IMR-90 (cell line): ENCODE measurements around the gene PUS3. TPM values are rescaled to one million over a fixed set of nuclear protein-coding genes. Genes with fewer than 3 reads are reported as not detected.

Experiments
- ATAC-seq: fragments of 200-7000 bp; cut with Tn5 transposase; 2 replicates; pipeline ENCODE4 v1.9.1; 2020; ENCODE audit warnings: low read depth, mild to moderate bottlenecking, moderate library complexity
- BruUV-seq: library from RNA; stranded (reverse); fragments of 400-500 nt; replicated peaks from 2 replicates; lab custom pipeline; 2021; lab: Mats Ljungman, UMichigan
- CTCF ChIA-PET: fragments of 300-600 bp; formaldehyde crosslinking; extraction: SDS; loops from one replicate; lab custom pipeline; 2021; ENCODE audit warnings: antibody characterized with exemption; lab: Yijun Ruan, JAX
- POLR2A ChIA-PET: fragments of 300-600 bp; sonication (Branson Sonifier 250); formaldehyde crosslinking; loops from one replicate; lab custom pipeline; 2022; ENCODE audit warnings: antibody characterized with exemption; ENCODE audit not compliant: unreplicated experiment; lab: Charles Lee
- DNase-seq: peaks from one replicate; pipeline ENCODE4 v3.0.0; 2013
- H2AFZ ChIP-seq: replicated peaks from 2 replicates; pipeline ENCODE3; 2013; ENCODE audit warnings: low read length, mild to moderate bottlenecking; ENCODE audit not compliant: poor library complexity
- H2AK5ac ChIP-seq: 2 replicates; pipeline ENCODE4 v1.6.1; 2013; ENCODE audit warnings: low read depth, low read length, inconsistent platforms
- H2AK9ac ChIP-seq: replicated peaks from 2 replicates; pipeline ENCODE3; 2013; ENCODE audit warnings: mild to moderate bottlenecking, low read depth, low read length, moderate library complexity; ENCODE audit not compliant: poor library complexity
- H2BK120ac ChIP-seq: 2 replicates; pipeline ENCODE4 v1.6.1; 2013; ENCODE audit warnings: low read depth, low read length, inconsistent platforms
- H2BK15ac ChIP-seq: 3 replicates; pipeline ENCODE4 v1.6.1; 2013; ENCODE audit warnings: low read depth, low read length, inconsistent platforms
- H2BK20ac ChIP-seq: 2 replicates; pipeline ENCODE4 v1.6.1; 2013; ENCODE audit warnings: low read depth, mild to moderate bottlenecking, inconsistent platforms, low read length, moderate library complexity
- H2BK5ac ChIP-seq: 2 replicates; pipeline ENCODE4 v1.6.1; 2013; ENCODE audit warnings: mild to moderate bottlenecking, low read depth, low read length, inconsistent platforms; ENCODE audit not compliant: poor library complexity, severe bottlenecking
- H3K14ac ChIP-seq: replicated peaks from 2 replicates; pipeline ENCODE4 v1.6.1; 2013; ENCODE audit warnings: low read depth, low read length, inconsistent platforms
- H3K18ac ChIP-seq: 2 replicates; pipeline ENCODE4 v1.6.1; 2013; ENCODE audit warnings: low read depth, low read length, control low read depth
- H3K23ac ChIP-seq: 2 replicates; pipeline ENCODE4 v1.6.1; 2013; ENCODE audit warnings: low read depth, low read length, inconsistent platforms
- H3K27ac ChIP-seq: 2 replicates; pipeline ENCODE4 v1.5.1; 2013; ENCODE audit warnings: mild to moderate bottlenecking, control low read depth, low read length; ENCODE audit not compliant: insufficient read depth
- H3K27me3 ChIP-seq: 2 replicates; pipeline ENCODE4 v1.6.1; 2013; ENCODE audit warnings: low read length; ENCODE audit not compliant: control insufficient read depth, insufficient read depth
- H3K36me3 ChIP-seq: 2 replicates; pipeline ENCODE4 v1.6.1; 2013; ENCODE audit warnings: low read length, mixed read lengths; ENCODE audit not compliant: control insufficient read depth, insufficient read depth
- H3K4ac ChIP-seq: 2 replicates; pipeline ENCODE4 v1.6.1; 2013; ENCODE audit warnings: low read depth, low read length, inconsistent platforms
- H3K4me1 ChIP-seq: 2 replicates; pipeline ENCODE4 v1.6.1; 2013; ENCODE audit warnings: low read length, mixed read lengths; ENCODE audit not compliant: control insufficient read depth, insufficient read depth
- H3K4me2 ChIP-seq: 2 replicates; pipeline ENCODE4 v1.6.1; 2013; ENCODE audit warnings: low read depth, mild to moderate bottlenecking, control low read depth, low read length, moderate library complexity
- H3K4me3 ChIP-seq: 2 replicates; pipeline ENCODE4 v1.5.1; 2013; ENCODE audit warnings: low read depth, mild to moderate bottlenecking, control low read depth, low read length, moderate library complexity; ENCODE audit not compliant: insufficient read depth
- H3K56ac ChIP-seq: 2 replicates; pipeline ENCODE4 v1.6.1; 2013; ENCODE audit warnings: low read length, inconsistent platforms; ENCODE audit not compliant: insufficient read depth; ENCODE audit errors: extremely low read depth
- H3K79me1 ChIP-seq, 2 experiments: 2 replicates each; pipeline ENCODE4 v1.6.1; 2013; ENCODE audit warnings: low read length in 2 of 2, inconsistent platforms in 1 of 2, low read depth in 1 of 2
- H3K9ac ChIP-seq: 2 replicates; pipeline ENCODE4 v1.6.1; 2013; ENCODE audit warnings: low read depth, low read length, control low read depth
- H3K9me1 ChIP-seq: 2 replicates; pipeline ENCODE4 v1.6.1; 2013; ENCODE audit warnings: low read length, inconsistent platforms; ENCODE audit not compliant: insufficient read depth
- H3K9me3 ChIP-seq: 2 replicates; pipeline ENCODE4 v1.6.1; 2013; ENCODE audit warnings: low read length; ENCODE audit not compliant: control insufficient read depth, insufficient read depth
- H4K20me1 ChIP-seq: 2 replicates; pipeline ENCODE4 v1.6.1; 2013; ENCODE audit warnings: low read length, inconsistent platforms; ENCODE audit not compliant: insufficient read depth
- H4K5ac ChIP-seq: 2 replicates; pipeline ENCODE4 v1.6.1; 2013; ENCODE audit warnings: mild to moderate bottlenecking, low read depth, low read length, control low read depth
- H4K8ac ChIP-seq, 2 experiments: 2 replicates each; pipeline ENCODE4 v1.6.1; 2013; ENCODE audit warnings: low read depth in 2 of 2, low read length in 2 of 2, control low read depth in 1 of 2, inconsistent platforms in 1 of 2
- H4K91ac ChIP-seq: 2 replicates; pipeline ENCODE4 v1.6.1; 2013; ENCODE audit warnings: low read depth, low read length, inconsistent platforms; ENCODE audit not compliant: insufficient read depth
- CEBPB ChIP-seq: IDR thresholded peaks from 2 replicates; pipeline ENCODE4 v1.6.1; 2012; ENCODE audit warnings: low read depth, low read length, improper control_type of control experiment
- FOS ChIP-seq: fragments of 150-350 bp; IDR thresholded peaks from 2 replicates; pipeline ENCODE4 v1.6.1; 2016; ENCODE audit warnings: low read depth, low read length
- MXI1 ChIP-seq: IDR thresholded peaks from 2 replicates; pipeline ENCODE4 v1.6.1; 2012; ENCODE audit warnings: low read depth, mild to moderate bottlenecking, low read length, moderate library complexity, borderline replicate concordance
- RCOR1 ChIP-seq: IDR thresholded peaks from 2 replicates; pipeline ENCODE4 v1.6.1; 2012; ENCODE audit warnings: mild to moderate bottlenecking, low read length, improper control_type of control experiment; ENCODE audit not compliant: insufficient replicate concordance
- WGBS, 2 experiments: methylation state at CpG; one replicate each; pipeline versions ENCODE4 v1.1.5 to v1.1.7; 2013; ENCODE audit warnings: missing lambda C conversion rate in 2 of 2; ENCODE audit not compliant: insufficient read length in 1 of 2; ENCODE audit errors: extremely low coverage in 2 of 2; 5-methylcytosine and 5-hydroxymethylcytosine counted together
- dilution Hi-C: fragments of 300-500 bp; cut with HindIII; formaldehyde crosslinking; loops from one replicate; pipeline ENCODE4 v1.14.3; 2018; ENCODE audit warnings: low sequenced_read_pairs; ENCODE audit not compliant: unreplicated experiment
- in situ Hi-C: fragments of 300-500 bp; cut with MboI; formaldehyde crosslinking; loops from 3 replicates; pipeline ENCODE4 v1.14.3; 2019; ENCODE audit warnings: low sequenced_read_pairs, inconsistent platforms, mixed read lengths
- intact Hi-C: fragments of 100-400 bp; cut with micrococcal nuclease; formaldehyde crosslinking; loops from 2 replicates; pipeline ENCODE4 v1.10.0; 2022
- polyA plus RNA-seq, 3 experiments: library from polyadenylated mRNA; depleted of rRNA; stranded (reverse); fragments of >200 nt; gene quantifications; 2 replicates each; pipeline ENCODE4 v1.2.3, GENCODE V29; 2012; ENCODE audit warnings: low replicate concordance in 1 of 3
- total RNA-seq: library from RNA; depleted of rRNA; stranded (reverse); fragments of >200 nt; gene quantifications from 2 replicates; pipeline ENCODE4 v1.2.3, GENCODE V29; 2012
- TF ChIP-seq, protein P1 (sequence below): fragments of 150-350 bp; IDR thresholded peaks from 2 replicates; pipeline ENCODE4 v1.6.1; 2017; ENCODE audit warnings: mild to moderate bottlenecking, antibody characterized with exemption, low read length, low read depth

The PUS3 gene
- total and polyA plus RNA-seq, 2 of the 4 experiments (the other 2 are of a cell fraction) = 6.1 to 11.7 TPM

- H3K4me2 ChIP-seq = no peak overlapping the region
- no peak overlapping the region for H2BK15ac ChIP-seq
- no peak overlapping the region for H4K8ac ChIP-seq
- H3K9ac ChIP-seq = no peak overlapping the region
- H3K23ac ChIP-seq = no peak overlapping the region
- peaks cover 6% of the 10 kb centered on the region for H3K27me3 ChIP-seq
- H3K4me1 ChIP-seq = no peaks in the 10 kb centered on the region
- no peak overlapping the region for H3K18ac ChIP-seq
- no peak overlapping the region for H2AK9ac ChIP-seq
- H3K9me1 ChIP-seq = no peaks in the 10 kb centered on the region
- H3K79me1 ChIP-seq = no peaks in the 10 kb centered on the region
- WGBS, 2 experiments = 87% methylated on average over 5 of the region's 15 CpGs; no CpG with 5 or more reads in 1 of the 2 experiments
- no TSS peak for BruUV-seq
- H3K9me3 ChIP-seq = no peaks in the 10 kb centered on the region
- no peaks in the 10 kb centered on the region for H3K36me3 ChIP-seq
- no peak overlapping the region for H3K27ac ChIP-seq
- POLR2A ChIA-PET = no interaction called here
- TF ChIP-seq FOS (no peak), MXI1 (no peak), CEBPB (no peak), RCOR1 (no peak)
- TF ChIP-seq, protein P1, sequence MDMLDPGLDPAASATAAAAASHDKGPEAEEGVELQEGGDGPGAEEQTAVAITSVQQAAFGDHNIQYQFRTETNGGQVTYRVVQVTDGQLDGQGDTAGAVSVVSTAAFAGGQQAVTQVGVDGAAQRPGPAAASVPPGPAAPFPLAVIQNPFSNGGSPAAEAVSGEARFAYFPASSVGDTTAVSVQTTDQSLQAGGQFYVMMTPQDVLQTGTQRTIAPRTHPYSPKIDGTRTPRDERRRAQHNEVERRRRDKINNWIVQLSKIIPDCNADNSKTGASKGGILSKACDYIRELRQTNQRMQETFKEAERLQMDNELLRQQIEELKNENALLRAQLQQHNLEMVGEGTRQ = no peak
- no peaks in the 10 kb centered on the region for H4K20me1 ChIP-seq
- intact Hi-C loops (no loop called here), in situ Hi-C loops (no loop called here), dilution Hi-C loops (no loop called here)
- CTCF ChIA-PET = no interaction called here
- H2AFZ ChIP-seq = no peak overlapping the region
- no peak overlapping the region for H2BK5ac ChIP-seq
- no peak overlapping the region for H2BK120ac ChIP-seq
- ATAC-seq (no peak), DNase-seq (peak; percentile 58)
- H3K14ac ChIP-seq = no peak overlapping the region
- no peak overlapping the region for H4K5ac ChIP-seq
- no peak overlapping the region for H4K91ac ChIP-seq
- no peak overlapping the region for H2BK20ac ChIP-seq
- no peak overlapping the region for H3K4ac ChIP-seq
- no peak overlapping the region for H3K4me3 ChIP-seq
- no peak overlapping the region for H3K56ac ChIP-seq
- H2AK5ac ChIP-seq = no peak overlapping the region
These were observed 48.0 kb upstream of the PUS3 start for GRCh38 chr11:125950696-125951651.
